HepG2 (cell line): ENCODE measurements around the gene NDUFB8. TPM values are rescaled to one million over a fixed set of nuclear protein-coding genes. Genes with fewer than 3 reads are reported as not detected.
A peak's percentile ranks its signal among the peaks of the same experiment; 100 is the strongest.

ENCODE experiments used
- ATRX ChIP-seq: sonication (generic); formaldehyde crosslinking; IDR thresholded peaks from 2 replicates; pipeline ENCODE4 v1.4.0; 2020; ENCODE audit warnings: missing genetic modification reagents, borderline replicate concordance
- MED8 ChIP-seq: sonication (generic); formaldehyde crosslinking; IDR thresholded peaks from 2 replicates; pipeline ENCODE4 v1.8.1; 2023; ENCODE audit warnings: mild to moderate bottlenecking, missing genetic modification reagents; ENCODE audit not compliant: insufficient replicate concordance
- NFATC3 ChIP-seq: sonication (generic); formaldehyde crosslinking; IDR thresholded peaks from 2 replicates; pipeline ENCODE4 v1.5.1; 2020; ENCODE audit warnings: mild to moderate bottlenecking, missing genetic modification reagents
- XRCC5 ChIP-seq: fragments of 200-400 bp; formaldehyde crosslinking; optimal IDR thresholded peaks from 2 replicates; pipeline ENCODE3; 2017; ENCODE audit warnings: mild to moderate bottlenecking, low read length
- ZBTB7A ChIP-seq: sonication (generic); formaldehyde crosslinking; IDR thresholded peaks from 2 replicates; pipeline ENCODE4 v1.8.0; 2022; ENCODE audit warnings: mild to moderate bottlenecking, missing genetic modification reagents
- ZNF235 ChIP-seq: sonication (generic); formaldehyde crosslinking; IDR thresholded peaks from 2 replicates; pipeline ENCODE4 v1.8.1; 2023; ENCODE audit warnings: mild to moderate bottlenecking, missing genetic modification reagents, borderline replicate concordance
- ZNF329 ChIP-seq: sonication (generic); formaldehyde crosslinking; IDR thresholded peaks from 2 replicates; pipeline ENCODE4 v1.9.0; 2021; ENCODE audit warnings: low read depth, mild to moderate bottlenecking, missing genetic modification reagents
- ZNF343 ChIP-seq: sonication (generic); formaldehyde crosslinking; IDR thresholded peaks from 2 replicates; pipeline ENCODE4 v1.4.0; 2020; ENCODE audit warnings: mild to moderate bottlenecking, missing genetic modification reagents
- ZNF510 ChIP-seq: sonication (generic); formaldehyde crosslinking; IDR thresholded peaks from 2 replicates; pipeline ENCODE4 v1.4.0; 2020; ENCODE audit warnings: low read depth, mild to moderate bottlenecking, missing genetic modification reagents
- ZNF652 ChIP-seq: IDR thresholded peaks from 2 replicates; pipeline ENCODE4 v1.6.1; 2016; ENCODE audit warnings: low read depth, borderline replicate concordance
- ZNF776 ChIP-seq: sonication (generic); formaldehyde crosslinking; IDR thresholded peaks from 2 replicates; pipeline ENCODE4 v1.4.0; 2020; ENCODE audit warnings: mild to moderate bottlenecking, missing genetic modification reagents
- polyA plus RNA-seq, 8 experiments: library from polyadenylated mRNA; depleted of rRNA in 3 of 8; stranded (reverse) in 7 of 8; unstranded in 1 of 8; fragments of >200 nt; fragmentation: Illumina TruSeq in 4 of 8; extraction: Trizol in 4 of 8; gene quantifications; 2 replicates each; pipeline versions ENCODE4 v1.2.1 to v1.2.3, GENCODE V29; 2011 to 2016; ENCODE audit warnings: low read depth in 4 of 8, missing spikeins in 1 of 8, mixed read lengths in 1 of 8; ENCODE audit not compliant: insufficient read depth in 1 of 8
- total RNA-seq, 5 experiments: library from RNA; depleted of rRNA; stranded (reverse); fragments of >200 nt; fragmentation: Illumina TruSeq; extraction: Trizol; gene quantifications; 2 replicates each; pipeline ENCODE4 v1.2.3, GENCODE V29; 2016; ENCODE audit warnings: low read depth in 1 of 5
- TF ChIP-seq, protein P1 (sequence below): sonication (generic); formaldehyde crosslinking; IDR thresholded peaks from 2 replicates; pipeline ENCODE4 v1.5.1; 2020; ENCODE audit warnings: missing genetic modification reagents, mild to moderate bottlenecking, borderline replicate concordance
- TF ChIP-seq, protein P2 (sequence below): sonication (generic); formaldehyde crosslinking; IDR thresholded peaks from 2 replicates; pipeline ENCODE4 v1.5.0; 2020; ENCODE audit warnings: missing genetic modification reagents
- TF ChIP-seq, protein P3 (sequence below), 2 experiments: sonication (generic) in 1 of 2; formaldehyde crosslinking in 1 of 2; IDR thresholded peaks; 2 replicates each; pipeline versions ENCODE4 v1.4.0 to v1.6.1; 2016 to 2020; ENCODE audit warnings: borderline replicate concordance in 1 of 2, low read depth in 1 of 2, mild to moderate bottlenecking in 1 of 2, missing genetic modification reagents in 1 of 2
- TF ChIP-seq, protein P4 (sequence below): sonication (generic); formaldehyde crosslinking; IDR thresholded peaks from 2 replicates; pipeline ENCODE4 v1.5.0; 2020; ENCODE audit warnings: mild to moderate bottlenecking, missing genetic modification reagents
- TF ChIP-seq, protein P5 (sequence below): sonication (generic); formaldehyde crosslinking; IDR thresholded peaks from 2 replicates; pipeline ENCODE4 v1.5.0; 2020; ENCODE audit warnings: mild to moderate bottlenecking, missing genetic modification reagents

Gene NDUFB8
- total and polyA plus RNA-seq, 2 of the 13 experiments (the other 11 are each of a cell fraction or from before 2014, with no cell fraction given) = 210 to 216 TPM

DNA sequence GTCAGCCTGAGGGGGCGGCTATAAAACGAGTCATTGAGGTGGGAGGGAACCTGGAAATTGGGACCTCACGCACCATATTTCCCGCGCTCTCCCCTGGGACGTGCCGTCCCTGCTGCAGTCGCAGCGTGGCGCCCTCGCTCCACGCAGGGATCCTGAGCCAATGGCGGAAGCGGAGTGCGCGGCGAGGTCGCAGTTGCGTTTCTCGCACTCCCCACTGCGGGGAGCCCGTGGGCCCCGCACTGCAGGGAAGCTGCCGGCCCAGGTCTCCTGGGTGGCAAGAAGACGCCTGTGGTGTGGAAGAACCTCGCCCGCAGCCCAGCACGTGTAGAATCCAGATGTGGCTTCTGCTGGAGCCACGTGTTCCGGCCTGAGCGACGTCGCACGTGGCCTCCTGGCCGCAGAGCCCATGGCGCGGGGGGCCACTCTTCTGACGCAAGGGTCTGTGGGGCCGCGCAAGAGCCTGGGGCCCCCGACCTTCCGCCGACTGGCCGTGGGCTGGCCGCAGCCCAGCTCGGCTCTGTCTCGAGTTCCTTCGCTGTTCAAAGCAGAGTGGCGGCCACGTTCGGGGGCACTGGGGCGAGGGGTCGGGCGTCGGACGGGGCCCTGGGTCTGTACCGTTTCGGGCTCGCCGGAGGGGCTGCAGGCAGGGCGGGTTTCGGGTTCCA, 32.5 kb upstream of the NDUFB8 start (continued):
- TF ChIP-seq, protein P1, sequence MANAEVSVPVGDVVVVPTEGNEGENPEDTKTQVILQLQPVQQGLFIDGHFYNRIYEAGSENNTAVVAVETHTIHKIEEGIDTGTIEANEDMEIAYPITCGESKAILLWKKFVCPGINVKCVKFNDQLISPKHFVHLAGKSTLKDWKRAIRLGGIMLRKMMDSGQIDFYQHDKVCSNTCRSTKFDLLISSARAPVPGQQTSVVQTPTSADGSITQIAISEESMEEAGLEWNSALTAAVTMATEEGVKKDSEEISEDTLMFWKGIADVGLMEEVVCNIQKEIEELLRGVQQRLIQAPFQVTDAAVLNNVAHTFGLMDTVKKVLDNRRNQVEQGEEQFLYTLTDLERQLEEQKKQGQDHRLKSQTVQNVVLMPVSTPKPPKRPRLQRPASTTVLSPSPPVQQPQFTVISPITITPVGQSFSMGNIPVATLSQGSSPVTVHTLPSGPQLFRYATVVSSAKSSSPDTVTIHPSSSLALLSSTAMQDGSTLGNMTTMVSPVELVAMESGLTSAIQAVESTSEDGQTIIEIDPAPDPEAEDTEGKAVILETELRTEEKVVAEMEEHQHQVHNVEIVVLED (CRISPR knock-in tag) = 0 out of 2 replicates have a peak, but pooled peaks have one; percentile 11
- no peak for TF ChIP-seq ZBTB7A
- no peak for TF ChIP-seq NFATC3 (CRISPR knock-in tag)
- TF ChIP-seq ATRX = no peak
- TF ChIP-seq, protein P2, sequence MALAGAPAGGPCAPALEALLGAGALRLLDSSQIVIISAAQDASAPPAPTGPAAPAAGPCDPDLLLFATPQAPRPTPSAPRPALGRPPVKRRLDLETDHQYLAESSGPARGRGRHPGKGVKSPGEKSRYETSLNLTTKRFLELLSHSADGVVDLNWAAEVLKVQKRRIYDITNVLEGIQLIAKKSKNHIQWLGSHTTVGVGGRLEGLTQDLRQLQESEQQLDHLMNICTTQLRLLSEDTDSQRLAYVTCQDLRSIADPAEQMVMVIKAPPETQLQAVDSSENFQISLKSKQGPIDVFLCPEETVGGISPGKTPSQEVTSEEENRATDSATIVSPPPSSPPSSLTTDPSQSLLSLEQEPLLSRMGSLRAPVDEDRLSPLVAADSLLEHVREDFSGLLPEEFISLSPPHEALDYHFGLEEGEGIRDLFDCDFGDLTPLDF (CRISPR knock-in tag) = peak; percentile 36; the same call in 1 of the 2 replicates
- TF ChIP-seq ZNF235 (CRISPR knock-in tag) = no peak
- TF ChIP-seq, protein P3, sequence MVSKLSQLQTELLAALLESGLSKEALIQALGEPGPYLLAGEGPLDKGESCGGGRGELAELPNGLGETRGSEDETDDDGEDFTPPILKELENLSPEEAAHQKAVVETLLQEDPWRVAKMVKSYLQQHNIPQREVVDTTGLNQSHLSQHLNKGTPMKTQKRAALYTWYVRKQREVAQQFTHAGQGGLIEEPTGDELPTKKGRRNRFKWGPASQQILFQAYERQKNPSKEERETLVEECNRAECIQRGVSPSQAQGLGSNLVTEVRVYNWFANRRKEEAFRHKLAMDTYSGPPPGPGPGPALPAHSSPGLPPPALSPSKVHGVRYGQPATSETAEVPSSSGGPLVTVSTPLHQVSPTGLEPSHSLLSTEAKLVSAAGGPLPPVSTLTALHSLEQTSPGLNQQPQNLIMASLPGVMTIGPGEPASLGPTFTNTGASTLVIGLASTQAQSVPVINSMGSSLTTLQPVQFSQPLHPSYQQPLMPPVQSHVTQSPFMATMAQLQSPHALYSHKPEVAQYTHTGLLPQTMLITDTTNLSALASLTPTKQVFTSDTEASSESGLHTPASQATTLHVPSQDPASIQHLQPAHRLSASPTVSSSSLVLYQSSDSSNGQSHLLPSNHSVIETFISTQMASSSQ (IDR thresholded peaks at IDR 0.05; ENCODE audit: low read depth) = no peak
- TF ChIP-seq, protein P3 (CRISPR knock-in tag; IDR thresholded peaks at IDR 0.05; ENCODE audit: borderline replicate concordance) = 0 out of 2 replicates have a peak, but pooled peaks have one; percentile 13
- TF ChIP-seq ZNF776 (CRISPR knock-in tag) = peak; percentile 57; the same call in 1 of the 2 replicates
- peak; percentile 73; the same call in 1 of the 2 replicates for TF ChIP-seq ZNF343 (CRISPR knock-in tag)
- peak; percentile 73 for TF ChIP-seq XRCC5
- no peak for TF ChIP-seq ZNF329 (CRISPR knock-in tag)
- no peak for TF ChIP-seq ZNF510 (CRISPR knock-in tag)
- TF ChIP-seq, protein P4, sequence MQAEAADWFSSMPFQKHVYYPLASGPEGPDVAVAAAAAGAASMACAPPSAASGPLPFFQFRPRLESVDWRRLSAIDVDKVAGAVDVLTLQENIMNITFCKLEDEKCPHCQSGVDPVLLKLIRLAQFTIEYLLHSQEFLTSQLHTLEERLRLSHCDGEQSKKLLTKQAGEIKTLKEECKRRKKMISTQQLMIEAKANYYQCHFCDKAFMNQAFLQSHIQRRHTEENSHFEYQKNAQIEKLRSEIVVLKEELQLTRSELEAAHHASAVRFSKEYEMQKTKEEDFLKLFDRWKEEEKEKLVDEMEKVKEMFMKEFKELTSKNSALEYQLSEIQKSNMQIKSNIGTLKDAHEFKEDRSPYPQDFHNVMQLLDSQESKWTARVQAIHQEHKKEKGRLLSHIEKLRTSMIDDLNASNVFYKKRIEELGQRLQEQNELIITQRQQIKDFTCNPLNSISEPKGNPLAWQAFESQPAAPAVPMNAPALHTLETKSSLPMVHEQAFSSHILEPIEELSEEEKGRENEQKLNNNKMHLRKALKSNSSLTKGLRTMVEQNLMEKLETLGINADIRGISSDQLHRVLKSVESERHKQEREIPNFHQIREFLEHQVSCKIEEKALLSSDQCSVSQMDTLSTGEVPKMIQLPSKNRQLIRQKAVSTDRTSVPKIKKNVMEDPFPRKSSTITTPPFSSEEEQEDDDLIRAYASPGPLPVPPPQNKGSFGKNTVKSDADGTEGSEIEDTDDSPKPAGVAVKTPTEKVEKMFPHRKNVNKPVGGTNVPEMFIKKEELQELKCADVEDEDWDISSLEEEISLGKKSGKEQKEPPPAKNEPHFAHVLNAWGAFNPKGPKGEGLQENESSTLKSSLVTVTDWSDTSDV (CRISPR knock-in tag) = no peak
- no peak for TF ChIP-seq ZNF652
- TF ChIP-seq MED8 (CRISPR knock-in tag) = no peak
- TF ChIP-seq, protein P5, sequence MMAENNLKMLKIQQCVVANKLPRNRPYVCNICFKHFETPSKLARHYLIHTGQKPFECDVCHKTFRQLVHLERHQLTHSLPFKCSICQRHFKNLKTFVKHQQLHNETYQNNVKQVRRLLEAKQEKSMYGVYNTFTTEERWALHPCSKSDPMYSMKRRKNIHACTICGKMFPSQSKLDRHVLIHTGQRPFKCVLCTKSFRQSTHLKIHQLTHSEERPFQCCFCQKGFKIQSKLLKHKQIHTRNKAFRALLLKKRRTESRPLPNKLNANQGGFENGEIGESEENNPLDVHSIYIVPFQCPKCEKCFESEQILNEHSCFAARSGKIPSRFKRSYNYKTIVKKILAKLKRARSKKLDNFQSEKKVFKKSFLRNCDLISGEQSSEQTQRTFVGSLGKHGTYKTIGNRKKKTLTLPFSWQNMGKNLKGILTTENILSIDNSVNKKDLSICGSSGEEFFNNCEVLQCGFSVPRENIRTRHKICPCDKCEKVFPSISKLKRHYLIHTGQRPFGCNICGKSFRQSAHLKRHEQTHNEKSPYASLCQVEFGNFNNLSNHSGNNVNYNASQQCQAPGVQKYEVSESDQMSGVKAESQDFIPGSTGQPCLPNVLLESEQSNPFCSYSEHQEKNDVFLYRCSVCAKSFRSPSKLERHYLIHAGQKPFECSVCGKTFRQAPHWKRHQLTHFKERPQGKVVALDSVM (CRISPR knock-in tag) = no peak
